BJ (cell line): ENCODE data around the gene RTF2. TPM values are rescaled to one million over a fixed set of nuclear protein-coding genes. Genes with fewer than 3 reads are reported as not detected.

Experiments
- CTCF ChIA-PET: fragments of 350-600 bp; formaldehyde crosslinking; extraction: SDS; loops from one replicate; lab custom pipeline; 2021; ENCODE audit warnings: antibody characterized with exemption, inconsistent platforms; lab: Yijun Ruan, JAX
- POLR2A ChIA-PET: fragments of 300-600 bp; sonication (Branson Sonifier 250); formaldehyde crosslinking; extraction: SDS; loops from one replicate; lab custom pipeline; 2021; ENCODE audit warnings: antibody characterized with exemption; lab: Charles Lee
- DNase-seq: peaks from one replicate; pipeline ENCODE4 v3.0.0-alpha.2; 2011; ENCODE audit warnings: low read depth
- H3K27me3 ChIP-seq: 2 replicates; pipeline ENCODE4 v1.6.0; 2011; ENCODE audit warnings: low read length; ENCODE audit not compliant: control insufficient read depth, insufficient read depth
- H3K36me3 ChIP-seq: 2 replicates; pipeline ENCODE4 v1.5.1; 2011; ENCODE audit warnings: low read length; ENCODE audit not compliant: control insufficient read depth, insufficient read depth
- H3K4me3 ChIP-seq: 2 replicates; pipeline ENCODE4 v1.5.1; 2011; ENCODE audit warnings: low read depth, mild to moderate bottlenecking, control low read depth, low read length
- polyA plus RNA-seq: library from polyadenylated mRNA; depleted of rRNA; stranded (reverse); fragments of >200 nt; gene quantifications from 2 replicates; pipeline ENCODE4 v1.2.3, GENCODE V29; 2011
- TF ChIP-seq, protein P1 (sequence below): IDR thresholded peaks from 2 replicates; pipeline ENCODE4 v1.5.1; 2011; ENCODE audit warnings: low read depth, mild to moderate bottlenecking, control low read depth, inconsistent platforms, low read length, moderate library complexity; ENCODE audit not compliant: insufficient read depth

Gene RTF2
- polyA plus RNA-seq, 1 experiment: 145 TPM

DNA sequence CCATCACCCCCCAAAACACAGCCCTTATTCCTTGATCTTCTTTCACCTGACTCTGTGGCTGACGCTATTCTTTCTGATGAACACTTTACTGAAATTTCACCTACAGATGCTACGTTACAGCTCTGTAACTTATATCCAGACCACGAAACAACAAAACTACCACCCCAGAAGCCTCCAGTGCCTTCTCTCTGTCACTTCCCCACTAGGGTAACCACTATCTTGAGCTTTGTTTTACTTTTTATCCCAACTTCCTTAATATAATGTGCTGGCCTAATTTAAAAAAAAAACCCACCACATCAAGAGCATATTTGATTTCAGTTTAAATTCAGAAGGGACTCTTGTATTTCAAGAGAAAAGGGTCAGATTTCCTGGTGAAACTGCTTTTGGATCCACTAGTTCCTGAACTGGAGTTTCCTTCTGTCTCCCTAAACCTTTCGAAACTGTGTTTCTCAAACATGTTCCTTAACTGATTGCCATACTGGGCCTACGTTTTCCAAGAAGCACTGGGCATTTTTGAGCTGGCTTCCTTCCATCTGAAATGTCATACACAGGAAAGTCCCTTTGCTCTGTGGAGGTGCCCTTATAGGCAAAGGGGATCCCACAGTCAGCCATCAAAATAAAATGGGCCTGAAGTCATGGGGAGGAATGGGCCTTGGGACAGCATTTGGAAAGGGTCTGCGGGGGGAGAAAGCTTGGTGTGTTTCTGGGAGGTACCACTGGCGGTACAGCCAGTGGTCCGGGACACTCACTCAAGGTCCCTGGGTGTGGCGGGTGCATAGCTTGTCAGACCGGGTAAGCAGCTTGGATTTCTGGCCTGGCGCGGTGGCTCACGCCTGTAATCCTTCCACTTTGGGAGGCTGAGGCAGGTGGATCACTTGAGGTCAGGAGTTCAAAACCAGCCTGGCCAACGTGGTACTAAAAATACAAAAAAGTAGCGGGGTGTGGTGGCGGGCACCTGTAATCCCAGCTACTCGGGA lies 25.8 kb upstream of the RTF2 start:
- TF ChIP-seq, protein P1, sequence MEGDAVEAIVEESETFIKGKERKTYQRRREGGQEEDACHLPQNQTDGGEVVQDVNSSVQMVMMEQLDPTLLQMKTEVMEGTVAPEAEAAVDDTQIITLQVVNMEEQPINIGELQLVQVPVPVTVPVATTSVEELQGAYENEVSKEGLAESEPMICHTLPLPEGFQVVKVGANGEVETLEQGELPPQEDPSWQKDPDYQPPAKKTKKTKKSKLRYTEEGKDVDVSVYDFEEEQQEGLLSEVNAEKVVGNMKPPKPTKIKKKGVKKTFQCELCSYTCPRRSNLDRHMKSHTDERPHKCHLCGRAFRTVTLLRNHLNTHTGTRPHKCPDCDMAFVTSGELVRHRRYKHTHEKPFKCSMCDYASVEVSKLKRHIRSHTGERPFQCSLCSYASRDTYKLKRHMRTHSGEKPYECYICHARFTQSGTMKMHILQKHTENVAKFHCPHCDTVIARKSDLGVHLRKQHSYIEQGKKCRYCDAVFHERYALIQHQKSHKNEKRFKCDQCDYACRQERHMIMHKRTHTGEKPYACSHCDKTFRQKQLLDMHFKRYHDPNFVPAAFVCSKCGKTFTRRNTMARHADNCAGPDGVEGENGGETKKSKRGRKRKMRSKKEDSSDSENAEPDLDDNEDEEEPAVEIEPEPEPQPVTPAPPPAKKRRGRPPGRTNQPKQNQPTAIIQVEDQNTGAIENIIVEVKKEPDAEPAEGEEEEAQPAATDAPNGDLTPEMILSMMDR: no peak
- Histone ChIP-seq H3K4me3 (no peak overlapping the region), H3K36me3 (no peaks in the 10 kb centered on the region), H3K27me3 (no peaks in the 10 kb centered on the region)
- no peak for DNase-seq
- ChIA-PET POLR2A (no interaction called here), CTCF (interaction anchor here (0.7 to 1.4 kb wide), 3 partner anchors 16 to 35 kb away, joined by 3 to 5 read pairs (median 3); no protein-coding TSS in a partner anchor)

DNA sequence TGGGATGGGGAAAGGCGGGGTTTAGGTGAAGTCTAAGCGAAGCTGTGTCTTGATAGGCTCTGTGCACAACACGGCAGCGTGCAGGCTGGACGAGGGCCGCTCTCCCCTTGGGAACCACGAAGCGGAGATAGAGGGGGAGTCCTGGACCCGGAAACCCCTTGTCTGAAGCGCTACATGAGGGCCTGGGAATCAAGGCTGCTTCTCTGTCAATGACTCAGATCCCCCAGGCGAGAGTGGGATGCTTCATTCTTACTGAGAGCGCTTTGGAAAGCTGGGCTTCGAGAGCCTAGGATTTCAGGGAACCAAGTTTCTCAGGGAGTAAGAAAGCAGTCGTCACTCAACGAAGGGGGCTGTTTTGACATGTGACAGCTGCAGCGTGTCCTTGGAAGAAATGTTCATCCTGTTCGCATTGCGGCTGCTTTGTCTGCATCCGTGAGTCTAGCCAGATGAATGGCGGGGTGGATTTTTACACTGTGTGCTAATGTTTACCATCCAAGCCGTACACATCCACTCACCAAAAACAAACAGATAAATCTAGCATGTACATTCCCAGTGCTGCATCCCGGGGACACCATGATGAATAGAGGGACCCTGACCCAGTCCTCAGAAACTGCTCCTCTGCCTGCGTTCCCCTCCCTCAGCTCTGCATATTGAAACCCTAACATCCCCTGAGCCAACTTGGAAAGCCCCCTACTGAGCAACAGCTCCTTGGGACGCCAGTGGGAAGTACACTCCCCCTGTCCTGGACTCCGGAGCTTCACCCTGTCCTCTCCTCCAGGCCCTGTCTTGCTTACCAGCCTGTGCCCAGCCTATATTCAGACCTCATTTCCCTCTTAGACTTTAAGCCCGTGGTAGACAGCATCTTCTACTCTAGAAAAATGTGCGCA lies 24.5 kb upstream of the RTF2 start:
- POLR2A ChIA-PET: no interaction called here
- DNase-seq: no peak
- Histone ChIP-seq H3K4me3 (no peak overlapping the region), H3K36me3 (no peaks in the 10 kb centered on the region), H3K27me3 (no peaks in the 10 kb centered on the region)
- CTCF ChIA-PET: interaction anchor here (1.4 kb wide), 1 partner anchor 28 kb away, joined by 5 read pairs; no protein-coding TSS in a partner anchor
- TF ChIP-seq, protein P1: no peak

DNA sequence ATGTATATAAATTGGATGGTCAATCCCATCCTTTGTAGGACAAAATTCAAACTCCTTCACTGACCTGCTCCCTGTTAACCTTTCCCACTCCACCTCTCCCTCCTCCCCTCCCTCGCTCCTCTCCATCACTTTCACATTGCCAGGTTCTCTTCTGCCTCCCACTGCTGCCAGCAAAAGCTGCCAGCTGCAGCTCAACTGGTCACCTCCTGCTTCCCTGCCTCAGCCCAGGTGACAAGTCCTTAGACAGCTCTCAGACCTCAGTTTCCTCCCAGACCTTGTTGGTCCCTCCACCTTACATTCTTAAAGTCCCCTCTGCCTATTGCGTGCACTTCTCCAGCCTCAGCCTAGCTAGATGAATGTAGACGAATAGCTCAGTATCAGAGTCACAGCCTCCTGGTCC lies 23.3 kb upstream of the RTF2 start:
- ChIA-PET CTCF (interaction anchor here (0.5 kb wide), 1 partner anchor 389 kb away, joined by 3 read pairs; no protein-coding TSS in a partner anchor), POLR2A (interaction anchor here (0.6 kb wide), 1 partner anchor 24 kb away, joined by 3 read pairs; no protein-coding TSS in a partner anchor)
- TF ChIP-seq, protein P1: no peak
- no peaks in the 10 kb centered on the region for H3K36me3 ChIP-seq
- no peaks in the 10 kb centered on the region for H3K27me3 ChIP-seq
- no peak overlapping the region for H3K4me3 ChIP-seq
- DNase-seq: no peak

DNA sequence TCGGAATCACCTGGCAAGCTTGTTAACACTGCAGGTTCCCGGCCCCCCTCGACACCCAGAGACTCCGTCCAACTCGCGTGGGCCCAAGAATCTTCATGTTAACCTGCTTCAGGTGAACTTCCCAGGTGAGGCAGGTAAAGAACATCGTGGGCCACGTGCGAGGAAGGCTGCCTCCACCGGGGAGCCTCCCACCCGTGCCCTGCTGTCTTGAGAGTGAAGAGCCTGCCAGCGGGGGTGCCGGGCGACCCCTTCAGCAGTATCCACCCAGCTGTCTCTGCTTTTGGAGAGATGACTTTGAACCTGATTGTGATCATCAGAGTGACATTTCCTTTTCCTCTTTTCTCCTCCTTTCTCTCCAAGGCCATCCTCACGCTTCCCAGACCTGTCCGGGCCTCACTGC lies 22.9 kb upstream of the RTF2 start:
- ChIA-PET POLR2A (no interaction called here), CTCF (no interaction called here)
- TF ChIP-seq, protein P1: no peak
- DNase-seq: no peak
- Histone ChIP-seq H3K27me3 (no peaks in the 10 kb centered on the region), H3K36me3 (no peaks in the 10 kb centered on the region), H3K4me3 (no peak overlapping the region)
